Neural cell (in vitro differentiated cells): ENCODE measurements around the gene NOLC1. TPM values are rescaled to one million over a fixed set of nuclear protein-coding genes. Genes with fewer than 3 reads are reported as not detected.

Experiments
- H2AFZ ChIP-seq: fragments of 200-600, 300-800 bp; sonication (generic), shearing (Covaris generic); 2 replicates; pipeline ENCODE4 v1.6.0; 2014; ENCODE audit warnings: low read depth, mild to moderate bottlenecking, antibody characterized with exemption, low read length, moderate library complexity
- H3F3A ChIP-seq: fragments of 200-600 bp; shearing (Covaris generic); 2 replicates; pipeline ENCODE4 v1.6.1; 2016; ENCODE audit warnings: mild to moderate bottlenecking, moderate library complexity, mixed read lengths, antibody characterized with exemption, low read length; ENCODE audit not compliant: insufficient read depth, poor library complexity, severe bottlenecking
- H3K27ac ChIP-seq: fragments of 200-600, 300-800 bp; sonication (generic), shearing (Covaris generic); 2 replicates; pipeline ENCODE4 v1.5.1; 2014; ENCODE audit warnings: mild to moderate bottlenecking, low read length, moderate library complexity
- H3K27me3 ChIP-seq: fragments of 300-800, 200-600 bp; sonication (generic), shearing (Covaris generic); 2 replicates; pipeline ENCODE4 v1.6.0; 2014; ENCODE audit warnings: mild to moderate bottlenecking, low read depth, low read length, moderate library complexity; ENCODE audit not compliant: insufficient read depth
- H3K36me3 ChIP-seq: fragments of 300-800, 200-600 bp; sonication (generic), shearing (Covaris generic); 2 replicates; pipeline ENCODE4 v1.5.1; 2014; ENCODE audit warnings: mild to moderate bottlenecking, antibody characterized with exemption, low read length, moderate library complexity; ENCODE audit not compliant: insufficient read depth
- H3K4me2 ChIP-seq: fragments of 300-800, 200-600 bp; sonication (generic), shearing (Covaris generic); 2 replicates; pipeline ENCODE4 v1.6.0; 2014; ENCODE audit warnings: mild to moderate bottlenecking, low read length
- H3K4me3 ChIP-seq: fragments of 300-800, 200-600 bp; sonication (generic), shearing (Covaris generic); 2 replicates; pipeline ENCODE4 v1.5.1; 2014; ENCODE audit warnings: mild to moderate bottlenecking, low read length, moderate library complexity
- H3K79me2 ChIP-seq: fragments of 200-600 bp; shearing (Covaris generic); replicated peaks from 2 replicates; pipeline ENCODE4 v1.6.0; 2014; ENCODE audit warnings: mild to moderate bottlenecking, low read length, moderate library complexity; ENCODE audit not compliant: insufficient read depth
- H3K9ac ChIP-seq: fragments of 300-800, 200-600 bp; sonication (generic), shearing (Covaris generic); 2 replicates; pipeline ENCODE4 v1.6.1; 2016; ENCODE audit warnings: mild to moderate bottlenecking, low read length, mixed read lengths
- H3K9me2 ChIP-seq: fragments of 200-600 bp; shearing (Covaris generic); 2 replicates; pipeline ENCODE4 v1.6.1; 2016; ENCODE audit warnings: mild to moderate bottlenecking, low read length, mixed read lengths; ENCODE audit not compliant: insufficient read depth
- H3K9me3 ChIP-seq: fragments of 200-600, 300-800 bp; sonication (generic), shearing (Covaris generic); 2 replicates; pipeline ENCODE4 v1.6.1; 2016; ENCODE audit warnings: mild to moderate bottlenecking, mixed run types, low read length, moderate library complexity, mixed read lengths
- H4K20me1 ChIP-seq: fragments of 200-600 bp; shearing (Covaris generic); 2 replicates; pipeline ENCODE4 v1.6.1; 2016; ENCODE audit warnings: mild to moderate bottlenecking, mixed run types; ENCODE audit not compliant: insufficient read depth
- EP300 ChIP-seq: fragments of 450-650 bp; conservative IDR thresholded peaks from 2 replicates; pipeline ENCODE4 v1.6.1; 2014; ENCODE audit warnings: antibody characterized with exemption, mild to moderate bottlenecking, moderate library complexity; ENCODE audit not compliant: poor library complexity, severe bottlenecking
- EZH2 ChIP-seq: fragments of 200-600, 300-800 bp; shearing (Covaris generic), sonication (generic); IDR thresholded peaks from 2 replicates; pipeline ENCODE4 v1.6.1; 2014; ENCODE audit warnings: antibody characterized with exemption, low read length, borderline replicate concordance, mild to moderate bottlenecking; ENCODE audit not compliant: insufficient read depth, poor library complexity, severe bottlenecking
- MXI1 ChIP-seq: fragments of 450-650 bp; conservative IDR thresholded peaks from 2 replicates; pipeline ENCODE4 v1.6.1; 2014; ENCODE audit warnings: antibody characterized with exemption, mild to moderate bottlenecking; ENCODE audit not compliant: poor library complexity, severe bottlenecking
- POLR2AphosphoS5 ChIP-seq: IDR thresholded peaks from 2 replicates; pipeline ENCODE4 v1.6.1; 2012
- RAD21 ChIP-seq: fragments of 450-650 bp; conservative IDR thresholded peaks from 2 replicates; pipeline ENCODE4 v1.6.1; 2014; ENCODE audit warnings: antibody characterized with exemption, mild to moderate bottlenecking, moderate library complexity
- SMC3 ChIP-seq: fragments of 450-650 bp; conservative IDR thresholded peaks from 2 replicates; pipeline ENCODE4 v1.6.1; 2014; ENCODE audit warnings: antibody characterized with exemption, mild to moderate bottlenecking, moderate library complexity; ENCODE audit not compliant: poor library complexity
- TAF1 ChIP-seq: IDR thresholded peaks from 2 replicates; pipeline ENCODE4 v1.6.1; 2012; ENCODE audit warnings: low read depth
- polyA plus RNA-seq: library from polyadenylated mRNA; depleted of rRNA; stranded (reverse); fragments of >200 nt; gene quantifications from 2 replicates; pipeline ENCODE4 v1.2.3, GENCODE V29; 2014
- TF ChIP-seq, protein P1 (sequence below): IDR thresholded peaks from 2 replicates; pipeline ENCODE4 v1.6.1; 2012; ENCODE audit warnings: borderline replicate concordance
- TF ChIP-seq, protein P2 (sequence below): fragments of 450-650 bp; IDR thresholded peaks from 2 replicates; pipeline ENCODE4 v1.5.1; 2014; ENCODE audit warnings: antibody characterized with exemption, mild to moderate bottlenecking, moderate library complexity; ENCODE audit not compliant: poor library complexity, severe bottlenecking

NOLC1 gene
- polyA plus RNA-seq, 1 donor from 2014 or later, result 36.0 TPM

DNA sequence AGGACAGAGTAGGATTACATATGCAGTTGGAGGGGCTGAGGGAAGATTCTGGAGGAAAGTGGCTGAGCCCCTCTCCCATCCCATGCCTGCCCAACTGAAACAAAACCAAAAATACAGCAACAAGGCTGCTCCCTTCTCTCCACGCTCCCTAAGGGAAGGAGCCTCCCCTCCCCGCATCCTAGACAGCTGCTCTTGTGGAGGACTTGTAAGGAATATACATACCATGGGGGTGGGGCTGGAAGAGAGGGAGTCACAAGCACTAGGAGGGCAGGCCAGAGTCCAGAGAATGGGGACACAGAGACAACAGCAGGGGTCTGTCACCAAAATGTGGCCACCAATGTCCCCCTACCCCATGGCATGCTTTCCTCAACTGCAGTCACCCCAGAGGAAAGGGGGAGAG is 45.2 kb upstream of the NOLC1 start:
- H4K20me1 ChIP-seq, result peaks cover 8% of the 10 kb centered on the region
- no peak for TF ChIP-seq POLR2AphosphoS5
- TF ChIP-seq, protein P1, sequence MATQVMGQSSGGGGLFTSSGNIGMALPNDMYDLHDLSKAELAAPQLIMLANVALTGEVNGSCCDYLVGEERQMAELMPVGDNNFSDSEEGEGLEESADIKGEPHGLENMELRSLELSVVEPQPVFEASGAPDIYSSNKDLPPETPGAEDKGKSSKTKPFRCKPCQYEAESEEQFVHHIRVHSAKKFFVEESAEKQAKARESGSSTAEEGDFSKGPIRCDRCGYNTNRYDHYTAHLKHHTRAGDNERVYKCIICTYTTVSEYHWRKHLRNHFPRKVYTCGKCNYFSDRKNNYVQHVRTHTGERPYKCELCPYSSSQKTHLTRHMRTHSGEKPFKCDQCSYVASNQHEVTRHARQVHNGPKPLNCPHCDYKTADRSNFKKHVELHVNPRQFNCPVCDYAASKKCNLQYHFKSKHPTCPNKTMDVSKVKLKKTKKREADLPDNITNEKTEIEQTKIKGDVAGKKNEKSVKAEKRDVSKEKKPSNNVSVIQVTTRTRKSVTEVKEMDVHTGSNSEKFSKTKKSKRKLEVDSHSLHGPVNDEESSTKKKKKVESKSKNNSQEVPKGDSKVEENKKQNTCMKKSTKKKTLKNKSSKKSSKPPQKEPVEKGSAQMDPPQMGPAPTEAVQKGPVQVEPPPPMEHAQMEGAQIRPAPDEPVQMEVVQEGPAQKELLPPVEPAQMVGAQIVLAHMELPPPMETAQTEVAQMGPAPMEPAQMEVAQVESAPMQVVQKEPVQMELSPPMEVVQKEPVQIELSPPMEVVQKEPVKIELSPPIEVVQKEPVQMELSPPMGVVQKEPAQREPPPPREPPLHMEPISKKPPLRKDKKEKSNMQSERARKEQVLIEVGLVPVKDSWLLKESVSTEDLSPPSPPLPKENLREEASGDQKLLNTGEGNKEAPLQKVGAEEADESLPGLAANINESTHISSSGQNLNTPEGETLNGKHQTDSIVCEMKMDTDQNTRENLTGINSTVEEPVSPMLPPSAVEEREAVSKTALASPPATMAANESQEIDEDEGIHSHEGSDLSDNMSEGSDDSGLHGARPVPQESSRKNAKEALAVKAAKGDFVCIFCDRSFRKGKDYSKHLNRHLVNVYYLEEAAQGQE, result no peak
- no peak for TF ChIP-seq EP300
- no peak for TF ChIP-seq EZH2
- no peak for TF ChIP-seq RAD21
- H3K27ac ChIP-seq, result no peak overlapping the region
- no peaks in the 10 kb centered on the region for H3K36me3 ChIP-seq
- no peaks in the 10 kb centered on the region for H3K9me2 ChIP-seq
- no peaks in the 10 kb centered on the region for H3K9me3 ChIP-seq
- no peak overlapping the region for H3K4me2 ChIP-seq
- no peaks in the 10 kb centered on the region for H3K27me3 ChIP-seq
- no peak overlapping the region for H3K4me3 ChIP-seq
- H2AFZ ChIP-seq, result no peak overlapping the region
- no peak overlapping the region for H3K9ac ChIP-seq
- peaks cover 4% of the 10 kb centered on the region for H3K79me2 ChIP-seq
- no peaks in the 10 kb centered on the region for H3F3A ChIP-seq

DNA sequence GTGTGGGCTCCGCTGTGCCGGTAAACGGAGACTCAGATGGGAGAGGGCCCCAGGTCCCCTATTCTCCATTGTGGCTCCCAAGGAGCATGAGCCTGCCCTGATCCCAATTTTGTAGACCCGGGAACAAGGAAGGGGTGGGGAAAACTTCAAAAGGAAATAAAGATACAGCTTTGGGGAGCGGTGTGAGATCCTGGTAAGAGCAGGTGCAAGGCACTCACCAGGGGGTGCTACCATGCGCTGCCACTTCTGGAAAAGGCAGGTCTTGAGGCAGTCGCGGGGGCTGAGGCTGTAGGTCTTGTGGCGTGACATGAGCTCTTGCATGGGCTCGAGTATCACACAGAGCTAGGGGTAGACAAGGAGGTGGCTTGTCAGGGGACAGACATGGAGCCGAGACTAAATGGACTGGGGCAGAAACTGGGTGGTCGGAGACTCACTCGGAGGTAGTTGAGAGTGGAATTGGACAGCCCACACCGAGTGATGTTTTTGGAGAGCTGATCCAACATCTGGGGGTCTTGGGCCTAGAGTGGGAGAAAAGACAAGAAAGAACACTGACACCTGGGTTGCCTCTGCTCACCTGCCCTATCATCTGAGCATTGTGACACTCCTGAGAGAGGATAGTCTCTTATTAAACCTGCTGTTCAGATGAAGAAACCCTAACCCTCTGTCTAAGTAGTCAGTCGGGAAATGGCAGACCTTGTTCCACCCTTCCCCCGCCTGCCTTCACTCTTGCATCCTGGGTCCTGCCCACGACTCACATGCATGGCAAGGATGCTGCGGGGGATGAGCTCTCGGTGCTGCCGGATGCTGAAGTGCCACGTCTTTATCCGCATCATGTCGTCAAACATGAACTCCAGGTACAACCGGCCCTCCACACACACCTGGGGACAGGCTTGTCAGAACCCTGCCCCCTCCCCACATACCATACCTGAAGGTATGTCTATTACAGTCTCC is 42.7 kb upstream of the NOLC1 start:
- Histone ChIP-seq H3K27me3 (no peaks in the 10 kb centered on the region), H2AFZ (no peak overlapping the region), H3K4me3 (no peak overlapping the region), H3K4me2 (no peak overlapping the region), H4K20me1 (peaks cover 18% of the 10 kb centered on the region), H3K9me2 (no peaks in the 10 kb centered on the region), H3K9me3 (no peaks in the 10 kb centered on the region), H3K27ac (no peak overlapping the region), H3K9ac (no peak overlapping the region), H3F3A (no peaks in the 10 kb centered on the region), H3K36me3 (no peaks in the 10 kb centered on the region), H3K79me2 (peaks cover 28% of the 10 kb centered on the region)
- no peak for TF ChIP-seq EZH2
- no peak for TF ChIP-seq MXI1
- no peak for TF ChIP-seq EP300
- TF ChIP-seq, protein P2, sequence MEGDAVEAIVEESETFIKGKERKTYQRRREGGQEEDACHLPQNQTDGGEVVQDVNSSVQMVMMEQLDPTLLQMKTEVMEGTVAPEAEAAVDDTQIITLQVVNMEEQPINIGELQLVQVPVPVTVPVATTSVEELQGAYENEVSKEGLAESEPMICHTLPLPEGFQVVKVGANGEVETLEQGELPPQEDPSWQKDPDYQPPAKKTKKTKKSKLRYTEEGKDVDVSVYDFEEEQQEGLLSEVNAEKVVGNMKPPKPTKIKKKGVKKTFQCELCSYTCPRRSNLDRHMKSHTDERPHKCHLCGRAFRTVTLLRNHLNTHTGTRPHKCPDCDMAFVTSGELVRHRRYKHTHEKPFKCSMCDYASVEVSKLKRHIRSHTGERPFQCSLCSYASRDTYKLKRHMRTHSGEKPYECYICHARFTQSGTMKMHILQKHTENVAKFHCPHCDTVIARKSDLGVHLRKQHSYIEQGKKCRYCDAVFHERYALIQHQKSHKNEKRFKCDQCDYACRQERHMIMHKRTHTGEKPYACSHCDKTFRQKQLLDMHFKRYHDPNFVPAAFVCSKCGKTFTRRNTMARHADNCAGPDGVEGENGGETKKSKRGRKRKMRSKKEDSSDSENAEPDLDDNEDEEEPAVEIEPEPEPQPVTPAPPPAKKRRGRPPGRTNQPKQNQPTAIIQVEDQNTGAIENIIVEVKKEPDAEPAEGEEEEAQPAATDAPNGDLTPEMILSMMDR, result no peak
- no peak for TF ChIP-seq TAF1
- TF ChIP-seq RAD21, result no peak
- no peak for TF ChIP-seq POLR2AphosphoS5
- TF ChIP-seq SMC3, result no peak
- TF ChIP-seq, protein P1, result no peak
